Adipocyte (in vitro differentiated cells): ENCODE data around the gene INHBC.
A peak's percentile ranks its signal among the peaks of the same experiment; 100 is the strongest.
"Not testable (repeated sequence)": the region's sequence is repeated elsewhere in the genome, so short reads cannot be mapped to it uniquely, and the experiment has no call there.

Experiments
- DNase-seq: peaks from one replicate; pipeline ENCODE4 v3.0.0-alpha.2; 2015; ENCODE audit warnings: low read depth
- H3K27me3 ChIP-seq: replicated peaks from 2 replicates; pipeline ENCODE4 v1.7.0; 2013; ENCODE audit warnings: mild to moderate bottlenecking, low read length, moderate library complexity; ENCODE audit not compliant: control insufficient read depth, insufficient read depth
- H3K36me3 ChIP-seq: 2 replicates; pipeline ENCODE4 v1.7.0; 2013; ENCODE audit warnings: low read length, mild to moderate bottlenecking, moderate library complexity; ENCODE audit not compliant: control insufficient read depth, insufficient read depth, severe bottlenecking
- H3K4me1 ChIP-seq: 2 replicates; pipeline ENCODE4 v1.7.0; 2013; ENCODE audit warnings: mild to moderate bottlenecking, low read length, moderate library complexity; ENCODE audit not compliant: control insufficient read depth, insufficient read depth
- H3K4me3 ChIP-seq: 2 replicates; pipeline ENCODE4 v1.7.0; 2013; ENCODE audit warnings: mild to moderate bottlenecking, low read length, moderate library complexity
- H3K9ac ChIP-seq: 2 replicates; pipeline ENCODE4 v1.7.0; 2013; ENCODE audit warnings: mild to moderate bottlenecking, low read length, moderate library complexity
- H3K9me3 ChIP-seq: 2 replicates; pipeline ENCODE4 v1.7.0; 2013; ENCODE audit warnings: mild to moderate bottlenecking, low read length, moderate library complexity; ENCODE audit not compliant: control insufficient read depth

Gene INHBC

DNA sequence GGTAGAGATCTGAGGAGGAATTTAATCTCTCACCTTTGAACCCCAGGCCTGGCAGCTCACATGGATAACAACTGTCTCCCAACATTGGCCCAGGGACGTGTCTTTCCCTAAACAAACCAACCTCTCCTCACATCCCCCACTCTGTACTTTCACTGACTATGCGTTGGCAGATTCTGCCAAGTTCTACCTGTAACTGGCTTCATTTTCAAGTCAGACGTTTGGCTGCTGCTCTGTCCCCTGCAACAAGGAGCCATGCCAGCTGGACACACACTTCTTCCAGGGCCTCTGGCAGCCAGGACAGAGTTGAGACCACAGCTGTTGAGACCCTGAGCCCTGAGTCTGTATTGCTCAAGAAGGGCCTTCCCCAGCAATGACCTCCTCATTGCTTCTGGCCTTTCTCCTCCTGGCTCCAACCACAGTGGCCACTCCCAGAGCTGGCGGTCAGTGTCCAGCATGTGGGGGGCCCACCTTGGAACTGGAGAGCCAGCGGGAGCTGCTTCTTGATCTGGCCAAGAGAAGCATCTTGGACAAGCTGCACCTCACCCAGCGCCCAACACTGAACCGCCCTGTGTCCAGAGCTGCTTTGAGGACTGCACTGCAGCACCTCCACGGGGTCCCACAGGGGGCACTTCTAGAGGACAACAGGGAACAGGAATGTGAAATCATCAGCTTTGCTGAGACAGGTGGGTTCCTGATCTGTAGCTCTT lies at the start of gene INHBC:
INHBC (plus strand) TSS at position 268 of the 707 bp plus-strand sequence; CDS start at position 371, 103 bp downstream.
- H3K4me1 ChIP-seq, result peaks cover 2% of the 10 kb centered on the region

DNA sequence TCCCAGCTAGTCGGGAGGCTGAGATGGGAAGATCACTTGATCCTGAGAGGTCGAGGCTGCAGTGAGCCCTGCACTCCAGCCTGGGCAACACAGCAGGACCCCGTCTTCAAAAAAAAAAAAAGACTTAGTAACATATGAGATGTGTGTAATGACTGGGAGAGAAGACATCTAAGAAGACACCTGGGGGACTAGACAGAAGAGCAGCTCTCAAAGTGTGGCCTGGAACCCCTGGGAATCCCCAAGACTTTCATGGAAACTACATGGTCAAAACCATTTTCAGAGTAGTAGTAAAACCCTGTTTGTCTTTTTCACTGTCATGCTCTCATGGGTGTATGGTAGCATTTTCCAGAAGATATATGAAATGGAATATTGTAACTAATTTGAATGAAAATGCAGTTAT lies 49.0 kb upstream of the INHBC start:
- DNase-seq, result no peak
- H3K9ac ChIP-seq, result no peak overlapping the region
- H3K4me3 ChIP-seq, result no peak overlapping the region
- no peaks in the 10 kb centered on the region for H3K9me3 ChIP-seq
- no peaks in the 10 kb centered on the region for H3K27me3 ChIP-seq
- H3K4me1 ChIP-seq, result peaks cover 12% of the 10 kb centered on the region
- no peaks in the 10 kb centered on the region for H3K36me3 ChIP-seq

More for the DNA sequence above, at the start of gene INHBC:
- H3K27me3 ChIP-seq, result no peaks in the 10 kb centered on the region
- no peak within 1 kb of the TSS for H3K9ac ChIP-seq
- no peak for DNase-seq
- H3K36me3 ChIP-seq, result no peaks in the 10 kb centered on the region
- no peaks in the 10 kb centered on the region for H3K9me3 ChIP-seq
- no peak within 1 kb of the TSS for H3K4me3 ChIP-seq

- DNase-seq, result no peak
- H3K36me3 ChIP-seq, result no peaks in the 10 kb centered on the region
- peaks cover 12% of the 10 kb centered on the region for H3K4me1 ChIP-seq
- no peaks in the 10 kb centered on the region for H3K9me3 ChIP-seq
- H3K9ac ChIP-seq, result no peak overlapping the region
- no peaks in the 10 kb centered on the region for H3K27me3 ChIP-seq
- no peak overlapping the region for H3K4me3 ChIP-seq
Observed at GRCh38 chr12:57386187-57386720, 48.3 kb upstream of the INHBC start.

GRCh38 chr12:57388425-57388824 lies 46.2 kb upstream of the INHBC start:
- no peak overlapping the region for H3K4me3 ChIP-seq
- H3K4me1 ChIP-seq, result peaks cover 12% of the 10 kb centered on the region
- no peaks in the 10 kb centered on the region for H3K27me3 ChIP-seq
- no peak overlapping the region for H3K9ac ChIP-seq
- no peak for DNase-seq
- H3K36me3 ChIP-seq, result peaks cover 4% of the 10 kb centered on the region
- no peaks in the 10 kb centered on the region for H3K9me3 ChIP-seq

GRCh38 chr12:57389033-57389432 lies 45.6 kb upstream of the INHBC start:
- no peaks in the 10 kb centered on the region for H3K9me3 ChIP-seq

DNA sequence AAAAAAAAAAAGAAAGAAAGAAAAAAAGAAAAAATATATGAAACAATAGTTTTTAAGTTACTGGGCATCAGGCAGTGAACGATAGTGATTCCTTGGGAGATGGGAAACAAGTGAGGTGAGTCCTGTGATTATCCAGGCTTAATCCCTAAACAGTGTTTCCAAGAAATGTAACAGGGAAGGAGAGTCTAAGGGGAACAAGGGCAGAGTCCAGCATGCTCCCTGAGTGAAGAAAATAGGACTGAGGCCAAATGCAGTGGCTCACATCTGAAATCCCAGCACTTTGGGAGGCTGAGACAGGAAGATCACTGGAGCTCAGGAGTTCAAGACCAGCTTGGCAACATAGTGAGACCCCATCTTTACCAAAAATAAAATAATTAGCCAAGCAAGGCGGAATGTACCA lies 44.4 kb upstream of the INHBC start:
- Histone ChIP-seq H3K9me3 (no peaks in the 10 kb centered on the region), H3K27me3 (no peaks in the 10 kb centered on the region), H3K9ac (no peak overlapping the region), H3K4me1 (peaks cover 12% of the 10 kb centered on the region), H3K4me3 (no peak overlapping the region), H3K36me3 (peaks cover 8% of the 10 kb centered on the region)
- DNase-seq, result no peak

More at GRCh38 chr12:57389033-57389432, 45.6 kb upstream of the INHBC start:
- H3K4me3 ChIP-seq, result peak overlapping the region; percentile 12
- no peak overlapping the region for H3K9ac ChIP-seq
- DNase-seq, result peak; percentile 61
- H3K27me3 ChIP-seq, result no peaks in the 10 kb centered on the region
- peaks cover 12% of the 10 kb centered on the region for H3K4me1 ChIP-seq
- H3K36me3 ChIP-seq, result peaks cover 4% of the 10 kb centered on the region

GRCh38 chr12:57395121-57395520 lies 39.5 kb upstream of the INHBC start:
- Histone ChIP-seq H3K4me3 (no peak overlapping the region), H3K9me3 (no peaks in the 10 kb centered on the region), H3K4me1 (no peaks in the 10 kb centered on the region), H3K9ac (no peak overlapping the region), H3K36me3 (peaks cover 12% of the 10 kb centered on the region), H3K27me3 (no peaks in the 10 kb centered on the region)
- no peak for DNase-seq

DNA sequence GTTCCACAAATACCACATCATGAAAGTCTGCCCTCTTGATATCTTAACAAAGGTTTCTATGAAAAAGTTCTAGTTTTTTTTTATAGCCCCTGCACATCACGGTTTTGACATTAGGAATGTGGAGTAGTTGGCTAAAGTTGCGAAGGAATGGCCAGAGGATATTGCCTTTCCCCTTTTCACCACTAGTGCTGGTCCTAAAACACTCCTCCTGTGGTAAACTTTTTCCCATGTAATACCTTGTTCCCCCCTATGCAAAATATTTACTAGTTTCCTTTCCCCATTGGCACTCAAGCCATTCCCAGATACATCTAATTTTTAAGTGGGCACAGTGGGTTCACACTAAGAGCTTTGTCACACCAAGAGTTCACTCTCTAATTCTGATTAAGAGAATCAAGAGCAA lies 37.1 kb upstream of the INHBC start:
- Histone ChIP-seq H3K9me3 (no peaks in the 10 kb centered on the region), H3K4me1 (peaks cover 3% of the 10 kb centered on the region), H3K4me3 (no peak overlapping the region), H3K27me3 (no peaks in the 10 kb centered on the region), H3K36me3 (peaks cover 8% of the 10 kb centered on the region), H3K9ac (no peak overlapping the region)
- DNase-seq, result no peak

GRCh38 chr12:57399718-57400463 lies 34.7 kb upstream of the INHBC start:
- not testable (repeated sequence) for H3K9ac ChIP-seq, H3K27me3 ChIP-seq, H3K4me1 ChIP-seq, H3K9me3 ChIP-seq, H3K4me3 ChIP-seq, DNase-seq, H3K36me3 ChIP-seq

DNA sequence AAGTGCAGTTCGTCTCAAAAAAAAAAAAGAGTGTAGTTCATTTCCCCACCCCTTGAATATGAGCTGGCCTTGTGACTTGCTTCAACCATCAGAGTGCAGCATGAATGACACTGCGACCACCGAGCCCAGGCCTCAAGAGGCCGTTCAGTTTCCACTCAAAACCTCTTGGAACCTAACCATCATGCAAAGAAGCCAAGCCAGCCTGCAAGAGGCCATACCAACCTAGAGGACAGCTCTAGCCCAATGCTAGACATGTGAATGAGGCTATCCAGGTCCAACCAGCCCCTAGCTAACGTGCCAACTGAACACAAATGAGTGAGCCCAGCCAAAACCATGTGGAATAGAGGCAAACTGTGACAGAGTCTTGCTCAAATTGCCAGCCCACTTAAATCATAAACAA lies 33.4 kb upstream of the INHBC start:
- H3K9me3 ChIP-seq, result no peaks in the 10 kb centered on the region
- no peaks in the 10 kb centered on the region for H3K27me3 ChIP-seq
- no peaks in the 10 kb centered on the region for H3K36me3 ChIP-seq
- peaks cover 3% of the 10 kb centered on the region for H3K4me1 ChIP-seq
- no peak overlapping the region for H3K9ac ChIP-seq
- no peak overlapping the region for H3K4me3 ChIP-seq
- DNase-seq, result no peak

DNA sequence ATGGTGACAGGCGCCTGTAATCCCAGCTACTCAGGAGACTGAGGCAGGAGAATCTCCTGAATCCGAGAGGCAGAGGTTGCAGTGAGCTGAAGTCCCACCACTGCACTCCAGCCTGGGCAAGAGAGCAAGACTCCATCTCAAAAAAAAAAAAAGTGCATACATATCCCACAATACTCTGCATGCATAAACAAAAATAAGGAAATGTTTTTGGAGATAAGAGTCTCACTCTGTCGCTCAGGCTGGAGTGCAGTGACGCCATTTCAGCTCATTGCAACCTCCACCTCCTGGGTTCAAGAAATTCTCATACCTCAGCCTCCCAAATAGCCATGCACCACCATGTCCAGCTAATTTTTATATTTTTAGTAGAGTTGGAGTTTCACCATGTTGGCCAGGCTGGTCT lies 32.4 kb upstream of the INHBC start:
- not testable (repeated sequence) for H3K4me3 ChIP-seq, H3K36me3 ChIP-seq, H3K27me3 ChIP-seq

More for the DNA sequence above, 32.4 kb upstream of the INHBC start:
- H3K4me1 ChIP-seq, H3K9ac ChIP-seq, H3K9me3 ChIP-seq, DNase-seq: not testable (repeated sequence)
